AG09319 (cell line): ENCODE results near the gene GCNA.
"Not testable (repeated sequence)": the region's sequence is repeated elsewhere in the genome, so short reads cannot be mapped to it uniquely, and the experiment has no call there.

Experiments used
- DNase-seq: peaks from one replicate; pipeline ENCODE4 v3.0.0-alpha.2; 2010; ENCODE audit warnings: low read depth; ENCODE audit errors: extremely low read depth
- TF ChIP-seq, protein P1 (sequence below): IDR thresholded peaks from 2 replicates; pipeline ENCODE4 v1.5.1; 2011; ENCODE audit warnings: low read depth, mild to moderate bottlenecking, inconsistent platforms, low read length, moderate library complexity

GCNA gene

DNA sequence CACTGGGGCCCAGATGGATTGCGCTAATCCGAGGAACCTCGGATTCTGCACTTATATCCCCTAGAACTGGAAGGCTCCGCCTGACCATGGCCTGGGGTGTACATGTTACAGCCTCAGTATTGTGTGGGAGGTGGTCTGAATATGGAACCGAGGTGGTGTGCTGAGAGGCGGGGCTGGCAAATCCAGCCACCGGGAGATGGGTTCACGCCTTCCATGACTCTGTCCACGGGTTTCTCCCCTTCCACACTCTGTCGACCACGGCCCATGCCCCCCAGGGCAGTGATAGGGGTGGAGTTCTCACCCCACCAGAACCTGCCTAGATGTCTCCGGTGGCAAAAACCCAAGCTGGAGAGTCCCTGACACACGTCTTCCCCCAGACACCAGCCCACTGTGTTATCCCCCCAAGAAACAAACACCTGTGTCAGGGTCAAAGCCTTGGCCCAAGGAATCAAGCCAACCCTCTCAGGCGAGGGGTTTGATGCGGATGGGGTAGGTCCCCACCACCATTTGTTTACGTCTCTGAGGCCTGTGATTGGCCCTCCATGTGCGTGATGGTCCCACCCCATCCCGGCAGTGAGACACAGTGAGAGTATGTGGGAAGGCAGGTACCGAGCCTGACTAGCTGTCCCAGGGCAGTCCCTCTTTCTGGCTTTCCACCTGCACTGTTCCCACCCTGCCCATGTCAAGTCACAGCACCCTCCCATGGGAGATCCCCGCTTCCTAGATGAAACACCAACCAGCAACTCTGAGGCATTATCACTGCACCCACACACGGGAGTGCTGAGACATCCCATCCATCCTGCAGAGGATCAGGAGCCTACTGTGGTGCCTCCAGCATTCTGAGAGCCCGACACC, 82.6 kb downstream of the GCNA start:
- no peak for DNase-seq
- TF ChIP-seq, protein P1, sequence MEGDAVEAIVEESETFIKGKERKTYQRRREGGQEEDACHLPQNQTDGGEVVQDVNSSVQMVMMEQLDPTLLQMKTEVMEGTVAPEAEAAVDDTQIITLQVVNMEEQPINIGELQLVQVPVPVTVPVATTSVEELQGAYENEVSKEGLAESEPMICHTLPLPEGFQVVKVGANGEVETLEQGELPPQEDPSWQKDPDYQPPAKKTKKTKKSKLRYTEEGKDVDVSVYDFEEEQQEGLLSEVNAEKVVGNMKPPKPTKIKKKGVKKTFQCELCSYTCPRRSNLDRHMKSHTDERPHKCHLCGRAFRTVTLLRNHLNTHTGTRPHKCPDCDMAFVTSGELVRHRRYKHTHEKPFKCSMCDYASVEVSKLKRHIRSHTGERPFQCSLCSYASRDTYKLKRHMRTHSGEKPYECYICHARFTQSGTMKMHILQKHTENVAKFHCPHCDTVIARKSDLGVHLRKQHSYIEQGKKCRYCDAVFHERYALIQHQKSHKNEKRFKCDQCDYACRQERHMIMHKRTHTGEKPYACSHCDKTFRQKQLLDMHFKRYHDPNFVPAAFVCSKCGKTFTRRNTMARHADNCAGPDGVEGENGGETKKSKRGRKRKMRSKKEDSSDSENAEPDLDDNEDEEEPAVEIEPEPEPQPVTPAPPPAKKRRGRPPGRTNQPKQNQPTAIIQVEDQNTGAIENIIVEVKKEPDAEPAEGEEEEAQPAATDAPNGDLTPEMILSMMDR, result no peak

DNA sequence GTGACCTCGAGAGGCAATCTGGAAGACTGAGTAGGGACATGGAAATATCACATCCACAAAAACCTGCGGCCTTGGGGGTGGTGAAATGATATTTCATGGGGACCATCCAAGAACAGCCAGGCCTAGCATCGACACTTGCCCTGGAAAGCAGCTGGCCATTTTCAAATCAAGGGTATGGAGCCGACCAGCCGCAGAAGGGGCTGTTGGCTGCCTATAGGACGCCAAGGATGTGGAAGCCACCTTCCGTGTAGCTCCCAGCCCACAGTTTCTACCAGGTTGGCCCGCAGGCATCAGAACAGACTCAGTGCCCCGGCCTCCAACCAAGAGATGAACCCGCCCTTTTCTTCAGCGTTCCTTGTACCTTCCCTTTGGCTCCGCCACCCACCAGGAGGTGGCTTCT, 83.7 kb downstream of the GCNA start:
- DNase-seq, result no peak
- TF ChIP-seq, protein P1, result no peak

DNA sequence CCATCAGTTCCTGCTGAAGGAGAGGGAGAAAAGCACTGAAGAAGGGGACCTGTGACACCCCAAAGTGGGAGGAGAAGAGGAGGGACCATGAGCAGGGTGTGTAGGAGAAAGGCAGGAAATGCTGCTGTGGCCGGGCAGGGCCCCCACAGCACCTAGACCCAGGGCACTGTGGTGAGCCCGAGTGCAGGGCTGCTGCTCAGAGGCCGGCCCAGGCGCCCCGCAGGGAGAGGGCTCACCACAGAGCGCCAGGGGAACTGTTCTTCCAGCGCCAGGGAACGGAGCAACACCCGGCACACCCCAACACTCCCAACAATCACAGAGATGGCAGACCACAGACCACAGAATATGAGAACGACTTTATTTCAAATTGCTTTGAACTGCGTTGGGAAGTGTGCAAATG, 84.4 kb downstream of the GCNA start:
- not testable (repeated sequence) for DNase-seq
